OCI-LY7 (cell line): ENCODE results near the gene TRIM54. TPM values are rescaled to one million over a fixed set of nuclear protein-coding genes. Genes with fewer than 3 reads are reported as not detected.

Source experiments
- BruUV-seq: library from RNA; stranded (reverse); fragments of 400-500 nt; replicated peaks from 2 replicates; lab custom pipeline; 2021; lab: Mats Ljungman, UMichigan
- CTCF ChIA-PET: fragments of 300-600 bp; sonication (Branson Sonifier 250); formaldehyde crosslinking; loops from one replicate; lab custom pipeline; 2022; ENCODE audit warnings: antibody characterized with exemption; ENCODE audit not compliant: unreplicated experiment; lab: Charles Lee
- POLR2A ChIA-PET: fragments of 300-600 bp; sonication (Branson Sonifier 250); formaldehyde crosslinking; loops from one replicate; lab custom pipeline; 2022; ENCODE audit warnings: antibody characterized with exemption; lab: Charles Lee
- DNase-seq: peaks from one replicate; pipeline ENCODE4 v3.0.0-alpha.2; 2015; ENCODE audit warnings: low spot score
- H2AFZ ChIP-seq: fragments of 200-600 bp; sonication (generic), shearing (Covaris generic); 2 replicates; pipeline ENCODE4 v1.6.1; 2014; ENCODE audit warnings: mild to moderate bottlenecking, antibody characterized with exemption, low read length, moderate library complexity
- H3K27ac ChIP-seq: fragments of 200-600 bp; sonication (generic); 2 replicates; pipeline ENCODE4 v1.5.1; 2014; ENCODE audit warnings: mixed run types, low read depth, mild to moderate bottlenecking, moderate library complexity, low read length, inconsistent platforms; ENCODE audit not compliant: poor library complexity, severe bottlenecking
- H3K36me3 ChIP-seq: fragments of 200-600 bp; sonication (generic); 2 replicates; pipeline ENCODE4 v1.6.1; 2014; ENCODE audit warnings: mild to moderate bottlenecking, antibody characterized with exemption, low read length, moderate library complexity, mixed read lengths; ENCODE audit not compliant: insufficient read depth
- H3K4me1 ChIP-seq: fragments of 200-600 bp; sonication (generic); 2 replicates; pipeline ENCODE4 v1.5.1; 2014; ENCODE audit warnings: mild to moderate bottlenecking, low read length; ENCODE audit not compliant: insufficient read depth, poor library complexity, severe bottlenecking
- H3K4me2 ChIP-seq: fragments of 200-600 bp; sonication (generic); 2 replicates; pipeline ENCODE4 v1.6.1; 2014; ENCODE audit warnings: mild to moderate bottlenecking, low read length
- H3K4me3 ChIP-seq: fragments of 200-600 bp; sonication (generic); 2 replicates; pipeline ENCODE4 v1.5.1; 2014; ENCODE audit warnings: mild to moderate bottlenecking, low read depth, low read length; ENCODE audit not compliant: poor library complexity, severe bottlenecking
- H3K79me2 ChIP-seq: fragments of 200-600 bp; sonication (generic); 2 replicates; pipeline ENCODE4 v1.6.1; 2016; ENCODE audit warnings: low read depth, mild to moderate bottlenecking, low read length, moderate library complexity, mixed read lengths; ENCODE audit not compliant: insufficient read depth
- H3K9me2 ChIP-seq: fragments of 200-600 bp; sonication (generic); 2 replicates; pipeline ENCODE4 v1.6.1; 2016; ENCODE audit warnings: mild to moderate bottlenecking, low read length, mixed read lengths; ENCODE audit not compliant: insufficient read depth
- H3K9me3 ChIP-seq: fragments of 200-600 bp; sonication (generic); 2 replicates; pipeline ENCODE4 v1.6.1; 2014; ENCODE audit warnings: mild to moderate bottlenecking, mixed run types, low read length, mixed read lengths
- H4K20me1 ChIP-seq: fragments of 200-600 bp; sonication (generic); 2 replicates; pipeline ENCODE4 v1.6.1; 2014; ENCODE audit warnings: mild to moderate bottlenecking, antibody characterized with exemption, low read length, moderate library complexity, mixed read lengths; ENCODE audit not compliant: insufficient read depth
- EZH2phosphoT487 ChIP-seq: fragments of 200-600 bp; sonication (generic); IDR thresholded peaks from 2 replicates; pipeline ENCODE4 v1.6.1; 2018; ENCODE audit warnings: low read depth, borderline replicate concordance, mild to moderate bottlenecking, mixed run types, antibody characterized with exemption, low read length, moderate library complexity, mixed read lengths
- intact Hi-C: fragments of 100-400 bp; cut with micrococcal nuclease; formaldehyde crosslinking; loops from one replicate; pipeline ENCODE4 v1.10.0; 2022; ENCODE audit not compliant: unreplicated experiment
- total RNA-seq, 2 experiments: library from RNA; depleted of rRNA in 1 of 2; stranded (reverse); fragments of >200 nt in 1 of 2; shearing (Covaris generic) in 1 of 2; gene quantifications; 2 replicates each; pipeline ENCODE4 v1.2.3, GENCODE V29; 2014 to 2022
- TF ChIP-seq, protein P1 (sequence below): fragments of 200-600 bp; sonication (generic); conservative IDR thresholded peaks from 2 replicates; pipeline ENCODE4 v1.5.1; 2014; ENCODE audit warnings: mild to moderate bottlenecking, antibody characterized with exemption, low read length, moderate library complexity, mixed read lengths

The TRIM54 gene
- total RNA-seq, 2 experiments from 2014 or later, result 6.4 to 18.8 TPM

DNA sequence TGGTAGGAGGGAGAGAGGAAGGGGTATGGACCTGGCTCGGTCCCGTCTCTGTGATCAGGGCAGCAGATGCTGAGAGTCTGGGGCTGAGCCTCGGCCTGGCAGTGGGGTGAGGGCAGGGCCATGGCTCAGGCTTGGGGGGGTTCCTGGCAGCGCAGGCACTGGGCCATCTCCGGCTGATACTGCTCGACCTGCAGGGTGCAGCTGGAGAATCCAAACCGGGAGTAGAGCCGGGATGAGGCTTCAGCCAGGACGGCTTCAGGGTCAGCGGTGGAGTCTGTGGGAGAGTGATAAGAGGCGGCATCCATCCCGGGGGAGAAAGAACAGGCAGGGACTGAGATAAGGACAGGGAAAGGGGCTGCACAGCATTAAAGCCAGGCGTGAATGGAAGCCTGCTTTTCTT lies 27.0 kb upstream of the TRIM54 start:
- H3K9me3 ChIP-seq, result no peaks in the 10 kb centered on the region
- H3K4me3 ChIP-seq, result no peak overlapping the region
- no peaks in the 10 kb centered on the region for H4K20me1 ChIP-seq
- no peak overlapping the region for H3K27ac ChIP-seq
- H3K4me2 ChIP-seq, result no peak overlapping the region
- H3K36me3 ChIP-seq, result peaks cover 48% of the 10 kb centered on the region
- POLR2A ChIA-PET, result interaction anchor here (0.9 kb wide), 1 partner anchor 31 kb away, joined by 3 read pairs; no protein-coding TSS in a partner anchor
- intact Hi-C loops, result no loop called here
- H3K4me1 ChIP-seq, result peaks cover 32% of the 10 kb centered on the region
- H3K79me2 ChIP-seq, result no peaks in the 10 kb centered on the region; the same call in 1 of the 2 replicates
- H3K9me2 ChIP-seq, result no peaks in the 10 kb centered on the region
- H2AFZ ChIP-seq, result no peak overlapping the region
- CTCF ChIA-PET, result no interaction called here
- DNase-seq, result no peak
- TF ChIP-seq, protein P1, sequence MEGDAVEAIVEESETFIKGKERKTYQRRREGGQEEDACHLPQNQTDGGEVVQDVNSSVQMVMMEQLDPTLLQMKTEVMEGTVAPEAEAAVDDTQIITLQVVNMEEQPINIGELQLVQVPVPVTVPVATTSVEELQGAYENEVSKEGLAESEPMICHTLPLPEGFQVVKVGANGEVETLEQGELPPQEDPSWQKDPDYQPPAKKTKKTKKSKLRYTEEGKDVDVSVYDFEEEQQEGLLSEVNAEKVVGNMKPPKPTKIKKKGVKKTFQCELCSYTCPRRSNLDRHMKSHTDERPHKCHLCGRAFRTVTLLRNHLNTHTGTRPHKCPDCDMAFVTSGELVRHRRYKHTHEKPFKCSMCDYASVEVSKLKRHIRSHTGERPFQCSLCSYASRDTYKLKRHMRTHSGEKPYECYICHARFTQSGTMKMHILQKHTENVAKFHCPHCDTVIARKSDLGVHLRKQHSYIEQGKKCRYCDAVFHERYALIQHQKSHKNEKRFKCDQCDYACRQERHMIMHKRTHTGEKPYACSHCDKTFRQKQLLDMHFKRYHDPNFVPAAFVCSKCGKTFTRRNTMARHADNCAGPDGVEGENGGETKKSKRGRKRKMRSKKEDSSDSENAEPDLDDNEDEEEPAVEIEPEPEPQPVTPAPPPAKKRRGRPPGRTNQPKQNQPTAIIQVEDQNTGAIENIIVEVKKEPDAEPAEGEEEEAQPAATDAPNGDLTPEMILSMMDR, result no peak
- no peak for TF ChIP-seq EZH2phosphoT487
- no TSS peak for BruUV-seq

- Histone ChIP-seq H2AFZ (no peak overlapping the region), H3K4me1 (peaks cover 32% of the 10 kb centered on the region), H3K4me2 (no peak overlapping the region), H3K4me3 (no peak overlapping the region), H3K27ac (no peak overlapping the region), H3K9me2 (no peaks in the 10 kb centered on the region), H3K79me2 (peaks cover under 1% of the 10 kb centered on the region; the same call in 1 of the 2 replicates), H3K36me3 (peaks cover 48% of the 10 kb centered on the region), H4K20me1 (no peaks in the 10 kb centered on the region), H3K9me3 (no peaks in the 10 kb centered on the region)
- intact Hi-C loops, result no loop called here
- CTCF ChIA-PET, result no interaction called here
- POLR2A ChIA-PET, result interaction anchor here (0.9 kb wide), 1 partner anchor 31 kb away, joined by 3 read pairs; no protein-coding TSS in a partner anchor
- no peak for DNase-seq
- no peak for TF ChIP-seq EZH2phosphoT487
- TF ChIP-seq, protein P1, result no peak
- no TSS peak for BruUV-seq
These were observed 26.6 kb upstream of the TRIM54 start for GRCh38 chr2:27255660-27256059.

DNA sequence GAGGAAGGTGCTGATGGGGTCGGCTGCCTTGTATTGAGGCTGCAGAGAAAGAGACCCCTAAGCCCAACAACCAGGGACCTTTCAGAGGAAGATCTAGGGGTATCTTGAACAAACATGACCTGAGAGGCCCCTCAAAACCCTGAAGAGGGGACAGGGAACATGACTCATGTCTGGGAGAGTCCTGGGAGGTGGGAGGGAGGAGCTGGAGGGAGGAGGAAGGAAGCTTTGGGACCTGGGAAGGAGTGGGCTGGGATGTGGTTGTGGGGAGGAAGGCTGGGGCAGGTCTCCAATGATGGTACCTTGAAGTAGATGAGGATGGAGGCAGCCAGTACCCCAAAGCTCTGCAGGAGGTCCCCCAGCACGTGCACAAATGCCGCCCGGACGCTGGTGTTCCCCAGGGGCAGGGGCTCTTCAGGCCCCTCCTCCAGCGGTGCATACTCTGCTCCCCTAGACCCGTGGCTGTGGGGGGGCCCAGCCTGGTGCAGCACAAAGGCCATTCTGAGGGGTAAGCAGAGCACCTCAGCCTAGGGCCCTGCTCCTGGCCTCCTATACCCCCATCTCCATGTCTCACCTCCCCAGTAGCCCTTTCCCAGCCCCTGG lies 25.3 kb upstream of the TRIM54 start:
- BruUV-seq, result no TSS peak
- H3K9me2 ChIP-seq, result no peaks in the 10 kb centered on the region
- no peak overlapping the region for H2AFZ ChIP-seq
- POLR2A ChIA-PET, result no interaction called here
- H3K79me2 ChIP-seq, result peaks cover 12% of the 10 kb centered on the region; the same call in 1 of the 2 replicates
- H3K4me3 ChIP-seq, result no peak overlapping the region
- H3K36me3 ChIP-seq, result peaks cover 48% of the 10 kb centered on the region
- peaks cover 32% of the 10 kb centered on the region for H3K4me1 ChIP-seq
- no peaks in the 10 kb centered on the region for H4K20me1 ChIP-seq
- intact Hi-C loops, result no loop called here
- CTCF ChIA-PET, result no interaction called here
- no peak for TF ChIP-seq EZH2phosphoT487
- TF ChIP-seq, protein P1, result no peak
- H3K9me3 ChIP-seq, result no peaks in the 10 kb centered on the region
- H3K27ac ChIP-seq, result no peak overlapping the region
- no peak for DNase-seq
- no peak overlapping the region for H3K4me2 ChIP-seq
